H9 (cell line): ENCODE data around the gene JMJD1C. TPM values are rescaled to one million over a fixed set of nuclear protein-coding genes. Genes with fewer than 3 reads are reported as not detected.

Experiments used
- DNase-seq: peaks from one replicate; pipeline ENCODE4 v3.0.0-alpha.2; 2017
- H2AFZ ChIP-seq: one replicate; pipeline ENCODE4 v1.6.1; 2013; ENCODE audit warnings: mild to moderate bottlenecking, low read length, control low read depth, moderate library complexity
- H2AK5ac ChIP-seq: 2 replicates; pipeline ENCODE4 v1.6.1; 2013; ENCODE audit warnings: low read length, control low read depth, mixed read lengths; ENCODE audit not compliant: insufficient read length
- H2BK120ac ChIP-seq: one replicate; pipeline ENCODE4 v1.6.1; 2013; ENCODE audit warnings: low read depth, mild to moderate bottlenecking, low read length, control low read depth, inconsistent platforms; ENCODE audit not compliant: poor library complexity, severe bottlenecking
- H2BK12ac ChIP-seq: 2 replicates; pipeline ENCODE4 v1.6.1; 2013; ENCODE audit warnings: low read length, control low read depth, mixed read lengths, low read depth; ENCODE audit not compliant: insufficient read length
- H2BK15ac ChIP-seq: 2 replicates; pipeline ENCODE4 v1.6.1; 2013; ENCODE audit warnings: low read depth, low read length, control low read depth
- H2BK20ac ChIP-seq: one replicate; pipeline ENCODE4 v1.6.1; 2013; ENCODE audit warnings: low read depth, mild to moderate bottlenecking, low read length, control low read depth, inconsistent platforms; ENCODE audit not compliant: poor library complexity, severe bottlenecking
- H2BK5ac ChIP-seq: 2 replicates; pipeline ENCODE4 v1.6.1; 2013; ENCODE audit warnings: low read length, control low read depth, mixed read lengths; ENCODE audit not compliant: insufficient read length
- H3K14ac ChIP-seq: 2 replicates; pipeline ENCODE4 v1.6.1; 2013; ENCODE audit warnings: low read length, control low read depth; ENCODE audit not compliant: insufficient read depth
- H3K18ac ChIP-seq: 2 replicates; pipeline ENCODE4 v1.6.1; 2013; ENCODE audit warnings: low read depth, mild to moderate bottlenecking, mixed read lengths, low read length, control low read depth; ENCODE audit not compliant: insufficient read length
- H3K23ac ChIP-seq: 2 replicates; pipeline ENCODE4 v1.6.1; 2013; ENCODE audit warnings: low read length, control low read depth, mixed read lengths, low read depth; ENCODE audit not compliant: insufficient read length
- H3K23me2 ChIP-seq: 2 replicates; pipeline ENCODE4 v1.6.1; 2013; ENCODE audit warnings: low read depth, mild to moderate bottlenecking, mixed read lengths, low read length, control low read depth; ENCODE audit not compliant: insufficient read length, poor library complexity, severe bottlenecking
- H3K27ac ChIP-seq: 2 replicates; pipeline ENCODE4 v1.5.1; 2013; ENCODE audit warnings: low read length, control low read depth, mixed read lengths, low read depth; ENCODE audit not compliant: insufficient read length
- H3K27me3 ChIP-seq: 2 replicates; pipeline ENCODE4 v1.6.1; 2013; ENCODE audit warnings: low read length, control low read depth, inconsistent platforms; ENCODE audit not compliant: insufficient read depth
- H3K4ac ChIP-seq: 2 replicates; pipeline ENCODE4 v1.6.1; 2013; ENCODE audit warnings: low read depth, mild to moderate bottlenecking, control low read depth, inconsistent platforms, low read length, moderate library complexity
- H3K4me1 ChIP-seq: 2 replicates; pipeline ENCODE4 v1.6.1; 2013; ENCODE audit warnings: low read length, control low read depth, inconsistent platforms; ENCODE audit not compliant: insufficient read depth
- H3K4me2 ChIP-seq: 2 replicates; pipeline ENCODE4 v1.6.1; 2013; ENCODE audit warnings: low read length, control low read depth, mixed read lengths; ENCODE audit not compliant: insufficient read length, insufficient read depth
- H3K56ac ChIP-seq: 2 replicates; pipeline ENCODE4 v1.6.1; 2013; ENCODE audit warnings: low read depth, mild to moderate bottlenecking, mixed read lengths, low read length, control low read depth; ENCODE audit not compliant: insufficient read length
- H3K79me1 ChIP-seq: 2 replicates; pipeline ENCODE4 v1.6.1; 2013; ENCODE audit warnings: low read depth, mild to moderate bottlenecking, moderate library complexity, low read length, control low read depth, inconsistent platforms; ENCODE audit not compliant: insufficient read depth, poor library complexity, severe bottlenecking
- H3K79me2 ChIP-seq: 2 replicates; pipeline ENCODE4 v1.6.1; 2013; ENCODE audit warnings: low read length, control low read depth, inconsistent platforms; ENCODE audit not compliant: insufficient read depth
- H3K9ac ChIP-seq: 2 replicates; pipeline ENCODE4 v1.6.1; 2013; ENCODE audit warnings: low read length, control low read depth, mixed read lengths; ENCODE audit not compliant: insufficient read length; ENCODE audit errors: extremely low read depth
- H3K9me3 ChIP-seq: one replicate; pipeline ENCODE4 v1.6.1; 2013; ENCODE audit warnings: low read depth, low read length, inconsistent platforms; ENCODE audit not compliant: control insufficient read depth
- H3T11ph ChIP-seq: one replicate; pipeline ENCODE4 v1.6.1; 2013; ENCODE audit warnings: mild to moderate bottlenecking, low read length, control low read depth, inconsistent platforms
- H4K20me1 ChIP-seq: one replicate; pipeline ENCODE4 v1.6.1; 2013; ENCODE audit not compliant: control insufficient read depth, insufficient read length, insufficient read depth
- H4K5ac ChIP-seq: 2 replicates; pipeline ENCODE4 v1.6.1; 2013; ENCODE audit warnings: low read depth, mild to moderate bottlenecking, mixed read lengths, low read length, control low read depth; ENCODE audit not compliant: insufficient read length
- H4K8ac ChIP-seq: replicated peaks from 2 replicates; pipeline ENCODE4 v1.6.1; 2013; ENCODE audit warnings: low read length, control low read depth, mixed read lengths, low read depth; ENCODE audit not compliant: insufficient read length
- H4K91ac ChIP-seq: 2 replicates; pipeline ENCODE4 v1.6.1; 2013; ENCODE audit warnings: low read depth, mild to moderate bottlenecking, moderate library complexity, mixed read lengths, low read length, control low read depth; ENCODE audit not compliant: insufficient read length
- H3K27ac Mint-ChIP-seq, 3 experiments: 2 replicates in 2 of 3; 3 replicates in 1 of 3; pipeline ENCODE4 v1.8.0; 2020 to 2021; ENCODE audit warnings: mixed read lengths in 3 of 3, mild to moderate bottlenecking in 1 of 3, moderate library complexity in 1 of 3
- H3K27me3 Mint-ChIP-seq: 2 replicates; pipeline ENCODE4 v1.8.0; 2021; ENCODE audit warnings: low read depth, mild to moderate bottlenecking, moderate library complexity, mixed read lengths
- H3K36me3 Mint-ChIP-seq, 3 experiments: 2 replicates in 2 of 3; 3 replicates in 1 of 3; pipeline ENCODE4 v1.8.0; 2020 to 2021; ENCODE audit warnings: low read depth in 3 of 3, mixed read lengths in 3 of 3; ENCODE audit not compliant: insufficient read depth in 1 of 3
- H3K4me1 Mint-ChIP-seq, 2 experiments: 2 replicates each; pipeline ENCODE4 v1.8.0; 2020; ENCODE audit warnings: mixed read lengths in 2 of 2
- H3K4me3 Mint-ChIP-seq, 2 experiments: 2 replicates in 1 of 2; 3 replicates in 1 of 2; pipeline ENCODE4 v1.8.0; 2020 to 2021; ENCODE audit warnings: mild to moderate bottlenecking in 2 of 2, mixed read lengths in 2 of 2, moderate library complexity in 1 of 2
- H3K9me3 Mint-ChIP-seq, 2 experiments: 2 replicates in 1 of 2; 3 replicates in 1 of 2; pipeline ENCODE4 v1.8.0; 2020; ENCODE audit warnings: mild to moderate bottlenecking in 2 of 2, mixed read lengths in 2 of 2, moderate library complexity in 1 of 2
- CTCF ChIP-seq: fragments of 200-600 bp; sonication (generic); conservative IDR thresholded peaks from 3 replicates; pipeline ENCODE4 v1.8.0; 2021; ENCODE audit warnings: antibody characterized with exemption, mild to moderate bottlenecking
- WGBS: extraction: QIAGEN DNeasy Blood & Tissue Kit; methylation state at CpG from one replicate; pipeline ENCODE4 v1.1.7; 2013; ENCODE audit warnings: missing lambda C conversion rate, low lambda C conversion rate, mixed read lengths; ENCODE audit not compliant: insufficient read length; ENCODE audit errors: extremely low coverage; 5-methylcytosine and 5-hydroxymethylcytosine counted together
- total RNA-seq: library from RNA; stranded (reverse); gene quantifications from 2 replicates; pipeline ENCODE4 v1.2.1, GENCODE V29; 2021

The JMJD1C gene
- total RNA-seq, 1 experiment from 2014 or later = 200 TPM

- Histone ChIP-seq H2BK15ac (no peak overlapping the region), H3T11ph (no peak overlapping the region), H2AFZ (no peak overlapping the region), H3K18ac (no peak overlapping the region), H2BK20ac (no peak overlapping the region), H4K5ac (no peak overlapping the region), H3K27me3 (no peaks in the 10 kb centered on the region), H2BK5ac (no peak overlapping the region), H3K23ac (no peak overlapping the region), H4K8ac (no peak overlapping the region), H2BK12ac (no peak overlapping the region), H3K27ac (no peak overlapping the region), H3K4me2 (no peak overlapping the region), H4K20me1 (no peaks in the 10 kb centered on the region), H3K4ac (no peak overlapping the region), H3K23me2 (no peaks in the 10 kb centered on the region), H3K4me1 (peaks cover 5% of the 10 kb centered on the region; the same call in 1 of the 2 replicates), H3K14ac (no peak overlapping the region), H3K79me1 (no peaks in the 10 kb centered on the region), H3K56ac (no peak overlapping the region), H3K9ac (no peak overlapping the region), H2AK5ac (no peak overlapping the region), H3K9me3 (no peaks in the 10 kb centered on the region), H3K79me2 (no peaks in the 10 kb centered on the region), H2BK120ac (no peak overlapping the region), H4K91ac (no peak overlapping the region)
- Mint-ChIP-seq H3K9me3 (no peaks in the 10 kb centered on the region), H3K4me3 (no peak overlapping the region), H3K27ac (peak overlapping the region in 1 of 3 experiments; percentile 31; a peak in 2 of 7 replicates), H3K36me3 (0 out of 7 replicates have a peak, but pooled peaks cover 0 to 3% (median 0%) of the 10 kb centered on the region in 3 experiments), H3K4me1 (peaks cover 5 to 9% of the 10 kb centered on the region in 2 experiments), H3K27me3 (no peaks in the 10 kb centered on the region)
- WGBS = no CpG with 5 or more reads among the region's 1 CpG
- TF ChIP-seq CTCF = no peak
- no peak for DNase-seq
These were observed 98.8 kb downstream of the JMJD1C start for GRCh38 chr10:63366933-63367332.
